Measurements from ENCODE around the gene ANKS1A. TPM values are rescaled to one million over a fixed set of nuclear protein-coding genes. Genes with fewer than 3 reads are reported as not detected.

ANKS1A gene
- total RNA-seq, 1 donor from 2014 or later: 17.0 TPM

DNA sequence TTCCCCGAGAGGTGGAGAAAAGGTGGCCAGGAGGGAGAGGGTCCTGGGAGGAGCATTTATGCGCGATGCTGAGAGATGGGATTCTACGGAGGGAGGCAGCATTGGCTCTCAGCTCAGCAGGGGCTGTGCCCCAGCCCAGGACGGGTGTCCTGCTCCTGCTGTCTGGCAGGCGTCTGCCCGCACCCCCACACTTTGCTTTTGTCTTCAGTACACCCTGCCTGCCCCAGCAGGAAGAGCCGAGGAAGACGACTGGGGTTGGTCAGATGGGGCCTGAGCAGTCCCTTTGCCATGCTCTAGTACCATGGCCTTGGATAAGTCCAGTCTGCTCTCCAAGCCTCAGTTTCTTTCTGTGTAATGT is 183.6 kb downstream of the ANKS1A start:
- Mint-ChIP-seq H3K27ac (no peak overlapping the region), H3K27me3 (ENCODE audit: insufficient read depth, low read depth) (no peaks in the 10 kb centered on the region), H3K9me3 (no peaks in the 10 kb centered on the region), H3K36me3 (peaks cover 8% of the 10 kb centered on the region), H3K4me3 (no peak overlapping the region), H3K4me1 (peaks cover 27% of the 10 kb centered on the region)
- Histone ChIP-seq H4K20me1 (ENCODE audit: low read depth) (peaks cover 11% of the 10 kb centered on the region), H3K27ac (no peak overlapping the region), H3K9me3 (ENCODE audit: low read depth) (no peaks in the 10 kb centered on the region), H2AFZ (replicated peaks) (no peak overlapping the region), H3K9ac (no peak overlapping the region), H3F3A (ENCODE audit: low read depth) (no peaks in the 10 kb centered on the region), H3K27me3 (no peaks in the 10 kb centered on the region), H3K4me3 (no peak overlapping the region), H3K4me1 (peaks cover 10% of the 10 kb centered on the region), H3K79me2 (ENCODE audit: low read depth) (no peaks in the 10 kb centered on the region), H3K36me3 (no peaks in the 10 kb centered on the region), H3K4me2 (no peak overlapping the region)
- TF ChIP-seq, protein P1, sequence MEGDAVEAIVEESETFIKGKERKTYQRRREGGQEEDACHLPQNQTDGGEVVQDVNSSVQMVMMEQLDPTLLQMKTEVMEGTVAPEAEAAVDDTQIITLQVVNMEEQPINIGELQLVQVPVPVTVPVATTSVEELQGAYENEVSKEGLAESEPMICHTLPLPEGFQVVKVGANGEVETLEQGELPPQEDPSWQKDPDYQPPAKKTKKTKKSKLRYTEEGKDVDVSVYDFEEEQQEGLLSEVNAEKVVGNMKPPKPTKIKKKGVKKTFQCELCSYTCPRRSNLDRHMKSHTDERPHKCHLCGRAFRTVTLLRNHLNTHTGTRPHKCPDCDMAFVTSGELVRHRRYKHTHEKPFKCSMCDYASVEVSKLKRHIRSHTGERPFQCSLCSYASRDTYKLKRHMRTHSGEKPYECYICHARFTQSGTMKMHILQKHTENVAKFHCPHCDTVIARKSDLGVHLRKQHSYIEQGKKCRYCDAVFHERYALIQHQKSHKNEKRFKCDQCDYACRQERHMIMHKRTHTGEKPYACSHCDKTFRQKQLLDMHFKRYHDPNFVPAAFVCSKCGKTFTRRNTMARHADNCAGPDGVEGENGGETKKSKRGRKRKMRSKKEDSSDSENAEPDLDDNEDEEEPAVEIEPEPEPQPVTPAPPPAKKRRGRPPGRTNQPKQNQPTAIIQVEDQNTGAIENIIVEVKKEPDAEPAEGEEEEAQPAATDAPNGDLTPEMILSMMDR (IDR thresholded peaks at IDR 0.05): no peak
- TF ChIP-seq EZH2phosphoT487 (IDR thresholded peaks at IDR 0.05) (no peak), EZH2 (IDR thresholded peaks at IDR 0.05) (no peak)
- no peak for DNase-seq (ENCODE audit: low spot score)

- Histone ChIP-seq H3K36me3 (no peaks in the 10 kb centered on the region), H4K20me1 (ENCODE audit: low read depth) (peaks cover 11% of the 10 kb centered on the region), H3K4me1 (peaks cover 9% of the 10 kb centered on the region), H3K79me2 (ENCODE audit: low read depth) (no peaks in the 10 kb centered on the region), H3K27me3 (no peaks in the 10 kb centered on the region), H3F3A (ENCODE audit: low read depth) (no peaks in the 10 kb centered on the region), H3K27ac (no peak overlapping the region), H3K4me2 (no peak overlapping the region), H2AFZ (replicated peaks) (no peak overlapping the region), H3K9me3 (ENCODE audit: low read depth) (no peaks in the 10 kb centered on the region), H3K4me3 (no peak overlapping the region), H3K9ac (no peak overlapping the region)
- no peak overlapping the region for H3K4me3 Mint-ChIP-seq
- H3K27me3 Mint-ChIP-seq (ENCODE audit: insufficient read depth, low read depth): no peaks in the 10 kb centered on the region
- H3K9me3 Mint-ChIP-seq: no peaks in the 10 kb centered on the region
- no peak for TF ChIP-seq EZH2 (IDR thresholded peaks at IDR 0.05)
- TF ChIP-seq, protein P1 (IDR thresholded peaks at IDR 0.05): no peak
- no peak for TF ChIP-seq EZH2phosphoT487 (IDR thresholded peaks at IDR 0.05)
- H3K4me1 Mint-ChIP-seq: peaks cover 24% of the 10 kb centered on the region
- H3K27ac Mint-ChIP-seq: peak overlapping the region; percentile 10
- peaks cover 8% of the 10 kb centered on the region for H3K36me3 Mint-ChIP-seq
- DNase-seq (ENCODE audit: low spot score): no peak
Measured at GRCh38 chr6:35073211-35073610, 184.2 kb downstream of the ANKS1A start.

DNA sequence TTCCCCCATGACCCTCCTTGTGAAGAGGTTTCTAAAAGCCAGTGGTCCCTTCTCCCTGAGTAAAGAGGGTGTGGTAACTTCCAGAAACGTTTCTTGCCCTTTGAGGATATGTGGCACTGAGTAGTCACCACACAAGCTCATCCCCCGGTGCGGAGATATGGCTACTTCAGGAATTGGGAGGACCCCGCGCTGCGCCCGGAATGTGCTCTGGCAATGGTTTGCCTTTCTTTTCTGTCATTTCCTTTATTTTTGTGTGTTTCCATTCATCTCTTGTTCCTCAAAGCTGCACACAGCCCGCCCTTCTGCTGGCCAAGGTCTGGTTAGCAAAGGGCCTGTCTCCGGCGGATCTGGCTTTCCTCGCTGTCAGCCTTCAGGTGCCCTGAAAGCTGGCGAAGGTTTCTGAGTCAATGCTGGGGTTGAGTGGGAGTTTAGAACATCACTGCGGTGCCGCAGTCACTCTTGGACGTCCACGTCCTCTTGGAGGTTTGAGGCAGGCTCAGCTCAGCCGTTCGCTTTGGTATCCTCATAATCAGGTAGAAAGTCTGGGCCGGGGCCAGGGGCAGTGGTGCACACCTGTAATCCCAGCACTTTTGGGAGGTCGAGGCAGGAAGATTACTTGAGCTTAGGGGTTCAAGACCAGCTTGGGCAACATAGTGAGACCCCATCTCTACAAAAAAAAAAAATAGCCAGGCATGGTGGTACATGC is 184.9 kb downstream of the ANKS1A start:
- Histone ChIP-seq H3K4me2 (no peak overlapping the region), H3K36me3 (no peaks in the 10 kb centered on the region), H3K9ac (no peak overlapping the region), H3K4me3 (no peak overlapping the region), H2AFZ (replicated peaks) (no peak overlapping the region), H3K4me1 (peaks cover 2% of the 10 kb centered on the region), H3F3A (ENCODE audit: low read depth) (no peaks in the 10 kb centered on the region), H3K27me3 (no peaks in the 10 kb centered on the region), H3K9me3 (ENCODE audit: low read depth) (no peaks in the 10 kb centered on the region), H3K79me2 (ENCODE audit: low read depth) (no peaks in the 10 kb centered on the region), H3K27ac (no peak overlapping the region), H4K20me1 (ENCODE audit: low read depth) (peaks cover 9% of the 10 kb centered on the region)
- Mint-ChIP-seq H3K4me1 (peaks cover 17% of the 10 kb centered on the region), H3K36me3 (peaks cover 8% of the 10 kb centered on the region), H3K27ac (no peak overlapping the region), H3K9me3 (no peaks in the 10 kb centered on the region), H3K4me3 (no peak overlapping the region), H3K27me3 (ENCODE audit: insufficient read depth, low read depth) (no peaks in the 10 kb centered on the region)
- TF ChIP-seq, protein P1 (IDR thresholded peaks at IDR 0.05): no peak
- TF ChIP-seq EZH2phosphoT487 (IDR thresholded peaks at IDR 0.05) (no peak), EZH2 (IDR thresholded peaks at IDR 0.05) (no peak)
- no peak for DNase-seq (ENCODE audit: low spot score)

Measured in neural progenitor cell (in vitro differentiated cells).